H1 (cell line): ENCODE measurements around the gene RSU1. TPM values are rescaled to one million over a fixed set of nuclear protein-coding genes. Genes with fewer than 3 reads are reported as not detected.

Experiments
- CTCF ChIA-PET: fragments of 300-600 bp; sonication (Branson Sonifier 250); formaldehyde crosslinking; loops from one replicate; lab custom pipeline; 2021; ENCODE audit not compliant: partially characterized antibody; lab: Charles Lee
- POLR2A ChIA-PET: fragments of 300-600 bp; sonication (Branson Sonifier 250); formaldehyde crosslinking; loops from one replicate; lab custom pipeline; 2021; ENCODE audit warnings: inconsistent platforms; ENCODE audit not compliant: partially characterized antibody; lab: Charles Lee
- DNase-seq, 2 experiments: peaks; one replicate each; pipeline versions ENCODE4 v3.0.0 to v3.0.0-alpha.2; 2010 to 2022; ENCODE audit warnings: low spot score in 2 of 2, low read depth in 1 of 2, mixed read lengths in 1 of 2
- FAIRE-seq: peaks from 2 replicates; lab custom pipeline; 2011; peaks lifted over from hg19 to GRCh38; lab: Jason Lieb, UNC
- H2AFZ ChIP-seq: 2 replicates; pipeline ENCODE4 v1.8.1; 2012; ENCODE audit warnings: low read length, inconsistent platforms
- H2AK5ac ChIP-seq: 2 replicates; pipeline ENCODE4 v1.6.1; 2013; ENCODE audit warnings: low read depth, low read length
- H2BK120ac ChIP-seq: replicated peaks from 2 replicates; pipeline ENCODE3; 2013; ENCODE audit warnings: low read depth, low read length, inconsistent platforms
- H2BK12ac ChIP-seq: 2 replicates; pipeline ENCODE4 v1.6.1; 2013; ENCODE audit warnings: low read depth, low read length
- H2BK15ac ChIP-seq: 2 replicates; pipeline ENCODE4 v1.6.1; 2013; ENCODE audit warnings: low read length
- H2BK20ac ChIP-seq: 2 replicates; pipeline ENCODE4 v1.6.1; 2013; ENCODE audit warnings: low read length
- H2BK5ac ChIP-seq: 2 replicates; pipeline ENCODE4 v1.6.1; 2013; ENCODE audit warnings: low read depth, low read length
- H3K14ac ChIP-seq: 2 replicates; pipeline ENCODE4 v1.6.1; 2013; ENCODE audit warnings: inconsistent platforms; ENCODE audit not compliant: insufficient read length
- H3K18ac ChIP-seq: 2 replicates; pipeline ENCODE4 v1.6.1; 2013; ENCODE audit warnings: low read length; ENCODE audit errors: extremely low read depth
- H3K23ac ChIP-seq: 2 replicates; pipeline ENCODE4 v1.6.1; 2013; ENCODE audit warnings: inconsistent platforms; ENCODE audit not compliant: insufficient read length
- H3K23me2 ChIP-seq: 2 replicates; pipeline ENCODE4 v1.6.1; 2013; ENCODE audit warnings: low read depth, low read length
- H3K27ac ChIP-seq: 2 replicates; pipeline ENCODE4 v1.6.1; 2011; ENCODE audit warnings: low read depth, low read length, inconsistent platforms
- H3K27me3 ChIP-seq, 4 experiments: replicated peaks in 1 of 4; 1 replicate in 1 of 4; 2 replicates in 3 of 4; pipeline versions ENCODE4 v1.6.1 to v1.8.1; 2011 to 2013; ENCODE audit warnings: low read length in 3 of 4, mild to moderate bottlenecking in 3 of 4, inconsistent platforms in 2 of 4, mixed read lengths in 2 of 4, moderate library complexity in 1 of 4; ENCODE audit not compliant: control insufficient read depth in 3 of 4, insufficient read depth in 3 of 4; ENCODE audit errors: extremely low read depth in 1 of 4
- H3K36me3 ChIP-seq, 4 experiments: 2 replicates each; pipeline versions ENCODE4 v1.6.1 to v1.8.1; 2011 to 2013; ENCODE audit warnings: mild to moderate bottlenecking in 4 of 4, low read length in 3 of 4, moderate library complexity in 2 of 4, control low read depth in 1 of 4, inconsistent platforms in 1 of 4; ENCODE audit not compliant: insufficient read depth in 4 of 4, control insufficient read depth in 2 of 4
- H3K4ac ChIP-seq: replicated peaks from 2 replicates; pipeline ENCODE3; 2013; ENCODE audit warnings: low read length, low read depth, mixed read lengths, inconsistent platforms; ENCODE audit not compliant: insufficient read length
- H3K4me1 ChIP-seq, 4 experiments: replicated peaks in 1 of 4; 1 replicate in 1 of 4; 2 replicates in 3 of 4; pipeline versions ENCODE4 v1.6.1 to v1.8.1; 2011 to 2013; ENCODE audit warnings: low read length in 3 of 4, inconsistent platforms in 2 of 4, mixed read lengths in 1 of 4; ENCODE audit not compliant: insufficient read depth in 4 of 4, control insufficient read depth in 3 of 4
- H3K4me2 ChIP-seq, 2 experiments: 2 replicates each; pipeline versions ENCODE4 v1.6.1 to v1.8.1; 2011 to 2013; ENCODE audit warnings: low read depth in 2 of 2, low read length in 2 of 2, control low read depth in 1 of 2, inconsistent platforms in 1 of 2, mild to moderate bottlenecking in 1 of 2; ENCODE audit not compliant: insufficient read depth in 1 of 2
- H3K4me3 ChIP-seq, 4 experiments: fragments of 200-600, 300-600 bp in 1 of 4; sonication (generic), shearing (Covaris generic), sonication (Bioruptor Twin) in 1 of 4; 2 replicates each; pipeline versions ENCODE4 v1.5.1 to v1.8.1; 2011 to 2016; ENCODE audit warnings: low read length in 4 of 4, low read depth in 3 of 4, control low read depth in 2 of 4, inconsistent platforms in 2 of 4, mild to moderate bottlenecking in 2 of 4, mixed read lengths in 1 of 4, moderate library complexity in 1 of 4; ENCODE audit not compliant: insufficient read depth in 2 of 4; ENCODE audit errors: extremely low read depth in 1 of 4
- H3K56ac ChIP-seq: replicated peaks from 2 replicates; pipeline ENCODE3; 2013; ENCODE audit warnings: low read depth, mild to moderate bottlenecking, mixed read lengths, low read length, inconsistent platforms; ENCODE audit not compliant: insufficient read length
- H3K79me1 ChIP-seq: 2 replicates; pipeline ENCODE4 v1.6.1; 2013; ENCODE audit warnings: low read depth, low read length, control low read depth
- H3K79me2 ChIP-seq, 2 experiments: 2 replicates each; pipeline versions ENCODE4 v1.6.1 to v1.8.1; 2012 to 2013; ENCODE audit warnings: low read length in 2 of 2, mild to moderate bottlenecking in 2 of 2, inconsistent platforms in 1 of 2; ENCODE audit not compliant: insufficient read depth in 2 of 2, control insufficient read depth in 1 of 2
- H3K9ac ChIP-seq, 4 experiments: replicated peaks in 1 of 4; 1 replicate in 1 of 4; 2 replicates in 3 of 4; pipeline versions ENCODE4 v1.6.1 to v1.8.1; 2011 to 2013; ENCODE audit warnings: low read depth in 3 of 4, low read length in 3 of 4, control low read depth in 2 of 4, mild to moderate bottlenecking in 2 of 4, moderate library complexity in 2 of 4, inconsistent platforms in 1 of 4; ENCODE audit errors: extremely low read depth in 1 of 4
- H3K9me3 ChIP-seq, 2 experiments: 2 replicates each; pipeline versions ENCODE4 v1.6.1 to v1.8.1; 2012 to 2013; ENCODE audit warnings: mild to moderate bottlenecking in 2 of 2, moderate library complexity in 2 of 2, control low read depth in 1 of 2, inconsistent platforms in 1 of 2, low read depth in 1 of 2, low read length in 1 of 2, mixed read lengths in 1 of 2; ENCODE audit not compliant: insufficient read depth in 2 of 2
- H4K20me1 ChIP-seq, 2 experiments: replicated peaks in 1 of 2; 2 replicates each; pipeline versions ENCODE3 to v1.8.1; 2011 to 2013; ENCODE audit warnings: inconsistent platforms in 2 of 2, low read length in 2 of 2, mild to moderate bottlenecking in 1 of 2; ENCODE audit not compliant: insufficient read depth in 2 of 2, control insufficient read depth in 1 of 2
- H4K5ac ChIP-seq: 2 replicates; pipeline ENCODE4 v1.6.1; 2013; ENCODE audit warnings: low read length, low read depth, mixed read lengths, inconsistent platforms; ENCODE audit not compliant: insufficient read length
- H4K8ac ChIP-seq: 2 replicates; pipeline ENCODE4 v1.8.0; 2013; ENCODE audit warnings: mild to moderate bottlenecking, moderate library complexity, low read length, inconsistent platforms; ENCODE audit not compliant: insufficient read depth; ENCODE audit errors: extremely low read depth
- H4K91ac ChIP-seq: replicated peaks from 2 replicates; pipeline ENCODE3; 2013; ENCODE audit warnings: low read length, mixed read lengths, inconsistent platforms; ENCODE audit not compliant: insufficient read length
- ASH2L ChIP-seq: fragments of 200-600, 300-600 bp; sonication (generic); IDR thresholded peaks from one replicate; pipeline ENCODE4 v1.7.1; 2017; ENCODE audit warnings: low read length
- CBX5 ChIP-seq: fragments of 300-800, 300-1000 bp; sonication (generic); IDR thresholded peaks from 2 replicates; pipeline ENCODE4 v1.7.1; 2016; ENCODE audit warnings: antibody characterized with exemption, low read length, low read depth
- EP300 ChIP-seq, 2 experiments: IDR thresholded peaks; 1 replicate in 1 of 2; 2 replicates in 1 of 2; pipeline ENCODE4 v1.6.1; 2011 to 2012; ENCODE audit warnings: low read depth in 2 of 2, low read length in 2 of 2, mild to moderate bottlenecking in 2 of 2, borderline replicate concordance in 1 of 2, inconsistent platforms in 1 of 2, moderate library complexity in 1 of 2
- HDAC6 ChIP-seq: IDR thresholded peaks from one replicate; pipeline ENCODE4 v1.7.1; 2012; ENCODE audit warnings: low read depth, mild to moderate bottlenecking, inconsistent platforms, low read length, moderate library complexity
- JUN ChIP-seq: IDR thresholded peaks from 2 replicates; pipeline ENCODE4 v1.6.1; 2011; ENCODE audit warnings: low read depth, mild to moderate bottlenecking, improper control_type of control experiment, low read length
- NRF1 ChIP-seq: IDR thresholded peaks from 2 replicates; pipeline ENCODE4 v1.6.1; 2011; ENCODE audit warnings: mild to moderate bottlenecking, low read depth, low read length, improper control_type of control experiment
- RAD21 ChIP-seq, 2 experiments: IDR thresholded peaks in 1 of 2; conservative IDR thresholded peaks in 1 of 2; 2 replicates each; pipeline ENCODE4 v1.6.1; 2011; ENCODE audit warnings: low read depth in 2 of 2, low read length in 2 of 2, improper control_type of control experiment in 1 of 2, inconsistent platforms in 1 of 2, mild to moderate bottlenecking in 1 of 2, moderate library complexity in 1 of 2
- RFX5 ChIP-seq: IDR thresholded peaks from 2 replicates; pipeline ENCODE4 v1.6.1; 2011; ENCODE audit warnings: low read depth, low read length, improper control_type of control experiment, borderline replicate concordance
- RNF2 ChIP-seq: fragments of 200-900, 300-1000 bp; sonication (generic); IDR thresholded peaks from 2 replicates; pipeline ENCODE4 v1.7.1; 2016; ENCODE audit warnings: borderline replicate concordance, low read depth, mild to moderate bottlenecking, antibody characterized with exemption, low read length; ENCODE audit not compliant: poor library complexity, severe bottlenecking; ENCODE audit errors: missing control alignments
- RXRA ChIP-seq: IDR thresholded peaks from 2 replicates; pipeline ENCODE4 v1.6.1; 2011; ENCODE audit warnings: low read depth, mild to moderate bottlenecking, low read length, moderate library complexity; ENCODE audit not compliant: insufficient read depth
- SUZ12 ChIP-seq: fragments of 200-600 bp; sonication (generic); IDR thresholded peaks from 2 replicates; pipeline ENCODE4 v1.6.1; 2012; ENCODE audit warnings: mild to moderate bottlenecking, inconsistent platforms, low read length, moderate library complexity, mixed read lengths
- TAF1 ChIP-seq: IDR thresholded peaks from 2 replicates; pipeline ENCODE4 v1.6.1; 2011; ENCODE audit warnings: mild to moderate bottlenecking, low read depth, low read length
- YY1 ChIP-seq: IDR thresholded peaks from 2 replicates; pipeline ENCODE4 v1.6.1; 2011; ENCODE audit warnings: low read depth, mild to moderate bottlenecking, low read length
- WGBS, 2 experiments: shearing (Covaris generic) in 1 of 2; methylation state at CpG; one replicate each; pipeline versions ENCODE4 v1.1.6 to v1.1.7; 2013 to 2015; ENCODE audit warnings: low lambda C conversion rate in 2 of 2, mixed read lengths in 2 of 2, inconsistent platforms in 1 of 2, low coverage in 1 of 2, missing lambda C conversion rate in 1 of 2; ENCODE audit not compliant: insufficient replicate concordance in 2 of 2, insufficient coverage in 1 of 2, insufficient read length in 1 of 2; ENCODE audit errors: extremely low coverage in 1 of 2, missing lambda C conversion rate in 1 of 2; 5-methylcytosine and 5-hydroxymethylcytosine counted together
- polyA plus RNA-seq, 7 experiments: library from polyadenylated mRNA; depleted of rRNA in 3 of 7; stranded (reverse) in 5 of 7; unstranded in 2 of 7; fragments of >200 nt in 5 of 7; fragments of 200-250 nt in 2 of 7; gene quantifications; 1 replicate in 5 of 7; 2 replicates in 1 of 7; 4 replicates in 1 of 7; pipeline versions ENCODE4 v1.2.1 to v1.2.3, GENCODE V29; 2011 to 2013; ENCODE audit warnings: missing spikeins in 2 of 7, mixed read lengths in 2 of 7
- total RNA-seq: library from RNA; stranded (reverse); fragmentation: NEBNext Ultra II Directional; extraction: Animal tissue kit (Norgen Biotek cat#: 25700); gene quantifications from 2 replicates; pipeline ENCODE4 v1.2.1, GENCODE V29; 2021

RSU1 gene
- total and polyA plus RNA-seq, 2 of the 8 experiments (the other 6 are each of a cell fraction or from before 2014, with no cell fraction given), result 50.0 to 68.2 TPM

DNA sequence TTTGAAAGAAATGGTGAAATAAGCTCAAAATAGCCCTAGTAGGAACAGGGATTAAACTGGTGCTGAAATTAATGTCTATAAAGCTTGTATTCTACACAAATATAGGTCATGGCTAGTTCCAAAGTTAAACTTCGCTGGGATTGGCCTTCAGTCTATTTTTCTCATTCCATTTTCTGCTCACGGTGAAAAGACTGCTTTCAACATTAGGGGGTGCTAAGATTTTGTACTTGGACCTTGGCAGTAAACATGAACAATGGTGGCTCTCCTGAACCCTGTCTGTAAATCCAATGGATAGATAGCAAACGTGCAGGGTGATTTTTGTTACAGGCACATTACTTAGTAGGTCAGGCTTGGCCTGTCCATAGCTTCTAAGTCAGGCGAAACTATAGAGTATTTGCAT, 36.0 kb upstream of the RSU1 start:
- Histone ChIP-seq H2AFZ (0 out of 2 replicates have a peak overlapping the region, but pooled peaks have one; percentile 56), H4K5ac (no peak overlapping the region), H2BK120ac (no peak overlapping the region), H3K79me2 (no peaks in the 10 kb centered on the region), H3K23me2 (no peaks in the 10 kb centered on the region; the same call in 1 of the 2 replicates), H3K4me2 (no peak overlapping the region), H4K91ac (no peak overlapping the region), H4K8ac (no peak overlapping the region), H3K36me3 (no peaks in the 10 kb centered on the region), H2BK20ac (no peak overlapping the region), H3K27ac (no peak overlapping the region), H2BK5ac (no peak overlapping the region), H2BK15ac (no peak overlapping the region), H3K79me1 (no peaks in the 10 kb centered on the region), H3K14ac (no peak overlapping the region), H3K4ac (no peak overlapping the region), H3K23ac (no peak overlapping the region), H2AK5ac (no peak overlapping the region), H3K9me3 (no peaks in the 10 kb centered on the region), H4K20me1 (no peaks in the 10 kb centered on the region), H3K4me3 (no peak overlapping the region), H3K18ac (no peak overlapping the region), H2BK12ac (no peak overlapping the region), H3K56ac (no peak overlapping the region), H3K4me1 (peaks cover 0 to 3% (median 0%) of the 10 kb centered on the region in 4 experiments; a peak in 2 of 7 replicates), H3K9ac (no peak overlapping the region), H3K27me3 (no peaks in the 10 kb centered on the region)
- DNase-seq (no peak), FAIRE-seq (peak; percentile 50)
- 74% methylated on average over 4 of the region's 4 CpGs; no CpG with 5 or more reads in 1 of the 2 experiments for WGBS, 2 experiments
- CTCF ChIA-PET, result interaction anchor here (0.8 to 2.8 kb wide), 11 partner anchors 9 to 406 kb away, joined by 3 to 12 read pairs (median 4); no protein-coding TSS in a partner anchor
- POLR2A ChIA-PET, result interaction anchor here (3.0 kb wide), 1 partner anchor 39 kb away, joined by 9 read pairs; no protein-coding TSS in a partner anchor
- TF ChIP-seq RAD21 (IDR thresholded peaks at IDR 0.05 in 1 of 2, conservative IDR thresholded peaks at IDR 0.05 in 1 of 2; ENCODE audit: low read depth in 2 of 2, low read length in 2 of 2) (peak; percentile 70 to 73), ASH2L (no peak), TAF1 (no peak), JUN (no peak), YY1 (0 out of 2 replicates have a peak, but pooled peaks have one; percentile 43), SUZ12 (no peak), RNF2 (no peak), NRF1 (no peak), RXRA (no peak), EP300 (IDR thresholded peaks at IDR 0.05; ENCODE audit: borderline replicate concordance in 1 of 2, low read depth in 2 of 2, low read length in 2 of 2) (no peak), RFX5 (no peak), HDAC6 (no peak), CBX5 (no peak)
